ENCODE results near the gene SMARCC1.

SMARCC1 gene

DNA sequence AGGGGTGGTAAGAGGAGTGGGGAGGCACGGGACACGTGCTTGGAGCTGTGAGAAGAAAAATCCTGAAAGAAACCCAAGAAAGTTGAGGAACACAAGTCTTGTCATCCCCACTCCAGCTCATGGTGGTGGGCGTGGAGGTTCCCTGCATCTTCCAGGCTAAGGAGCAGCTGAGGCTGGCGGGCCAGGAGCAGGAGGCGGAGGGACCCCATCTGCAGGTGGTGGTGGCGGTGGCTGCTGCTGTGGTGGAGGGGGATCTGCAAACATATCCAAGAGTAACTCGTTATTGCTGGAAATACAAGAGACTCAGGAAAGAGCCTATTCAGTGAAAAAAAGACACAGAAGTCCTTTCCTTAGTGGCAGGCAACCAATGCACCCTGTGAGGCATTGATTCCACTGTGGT is 193.6 kb downstream of the SMARCC1 start:
- no peak overlapping the region for H3K4me3 ChIP-seq (replicated peaks; ENCODE audit: low read depth, low read length)
- no peak for DNase-seq (ENCODE audit: extremely low read depth, low read depth)
- TF ChIP-seq, protein P1, sequence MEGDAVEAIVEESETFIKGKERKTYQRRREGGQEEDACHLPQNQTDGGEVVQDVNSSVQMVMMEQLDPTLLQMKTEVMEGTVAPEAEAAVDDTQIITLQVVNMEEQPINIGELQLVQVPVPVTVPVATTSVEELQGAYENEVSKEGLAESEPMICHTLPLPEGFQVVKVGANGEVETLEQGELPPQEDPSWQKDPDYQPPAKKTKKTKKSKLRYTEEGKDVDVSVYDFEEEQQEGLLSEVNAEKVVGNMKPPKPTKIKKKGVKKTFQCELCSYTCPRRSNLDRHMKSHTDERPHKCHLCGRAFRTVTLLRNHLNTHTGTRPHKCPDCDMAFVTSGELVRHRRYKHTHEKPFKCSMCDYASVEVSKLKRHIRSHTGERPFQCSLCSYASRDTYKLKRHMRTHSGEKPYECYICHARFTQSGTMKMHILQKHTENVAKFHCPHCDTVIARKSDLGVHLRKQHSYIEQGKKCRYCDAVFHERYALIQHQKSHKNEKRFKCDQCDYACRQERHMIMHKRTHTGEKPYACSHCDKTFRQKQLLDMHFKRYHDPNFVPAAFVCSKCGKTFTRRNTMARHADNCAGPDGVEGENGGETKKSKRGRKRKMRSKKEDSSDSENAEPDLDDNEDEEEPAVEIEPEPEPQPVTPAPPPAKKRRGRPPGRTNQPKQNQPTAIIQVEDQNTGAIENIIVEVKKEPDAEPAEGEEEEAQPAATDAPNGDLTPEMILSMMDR (IDR thresholded peaks at IDR 0.05; ENCODE audit: low read depth, low read length, missing control alignments) = no peak

DNA sequence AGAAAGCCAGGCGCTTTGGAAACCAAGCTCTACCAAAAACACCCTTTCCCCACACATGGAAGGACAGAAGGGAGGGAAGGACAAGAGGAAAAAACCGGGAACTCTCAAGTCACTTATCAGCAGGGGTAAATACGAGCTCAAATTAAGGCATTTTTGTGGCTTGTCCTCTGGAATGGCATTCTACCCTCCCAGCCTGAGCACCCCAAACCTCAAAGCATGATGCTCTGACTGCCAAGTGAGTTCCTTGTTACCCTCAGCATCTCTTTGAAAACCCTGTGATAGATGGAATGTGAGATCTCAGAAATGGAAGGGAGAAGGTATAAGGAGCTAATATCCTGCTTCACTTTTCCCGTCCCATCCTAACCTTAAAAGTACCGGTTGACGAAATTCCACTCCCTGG is 194.9 kb downstream of the SMARCC1 start:
- TF ChIP-seq, protein P1 (IDR thresholded peaks at IDR 0.05; ENCODE audit: low read depth, low read length, missing control alignments) = no peak
- H3K4me3 ChIP-seq (replicated peaks; ENCODE audit: low read depth, low read length) = no peak overlapping the region
- no peak for DNase-seq (ENCODE audit: extremely low read depth, low read depth)

DNA sequence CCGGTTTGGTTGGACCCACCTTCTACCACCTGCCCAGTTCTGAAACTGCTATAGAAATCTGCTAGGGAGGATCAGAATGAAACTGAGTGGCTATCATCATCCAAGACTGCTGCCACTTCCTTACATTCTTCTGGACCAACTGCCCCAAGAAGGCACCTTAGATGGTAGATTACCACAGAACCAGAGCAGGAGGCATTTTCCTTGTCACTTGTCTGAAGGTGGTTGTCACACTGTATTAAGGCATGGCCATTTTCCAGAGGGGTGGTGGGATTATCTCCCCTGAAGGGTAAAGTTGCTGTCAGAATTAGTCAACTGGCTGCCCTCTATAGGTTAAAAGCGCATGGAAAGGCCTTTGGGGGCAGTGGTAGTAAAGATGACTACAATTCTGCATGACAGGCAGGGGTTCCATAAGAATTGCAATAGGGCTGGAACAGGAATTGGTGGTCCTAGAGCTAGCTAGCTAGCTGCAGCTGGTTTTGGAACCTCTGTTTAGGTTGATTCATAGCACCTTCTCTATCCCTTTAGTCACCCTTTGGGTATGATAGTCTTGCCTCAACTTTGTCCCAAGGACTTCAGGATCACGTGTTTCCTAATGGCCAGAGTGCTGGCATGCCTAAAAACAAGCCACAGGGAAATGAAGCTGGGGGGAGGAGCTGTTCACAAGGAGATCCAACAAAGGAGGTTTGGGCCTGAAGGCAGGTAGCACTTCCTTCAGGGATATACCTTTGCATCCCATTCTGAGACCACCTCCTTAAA is 198.2 kb downstream of the SMARCC1 start:
- TF ChIP-seq, protein P1 (IDR thresholded peaks at IDR 0.05; ENCODE audit: low read depth, low read length, missing control alignments) = no peak
- DNase-seq (ENCODE audit: extremely low read depth, low read depth) = no peak
- no peak overlapping the region for H3K4me3 ChIP-seq (replicated peaks; ENCODE audit: low read depth, low read length)

DNA sequence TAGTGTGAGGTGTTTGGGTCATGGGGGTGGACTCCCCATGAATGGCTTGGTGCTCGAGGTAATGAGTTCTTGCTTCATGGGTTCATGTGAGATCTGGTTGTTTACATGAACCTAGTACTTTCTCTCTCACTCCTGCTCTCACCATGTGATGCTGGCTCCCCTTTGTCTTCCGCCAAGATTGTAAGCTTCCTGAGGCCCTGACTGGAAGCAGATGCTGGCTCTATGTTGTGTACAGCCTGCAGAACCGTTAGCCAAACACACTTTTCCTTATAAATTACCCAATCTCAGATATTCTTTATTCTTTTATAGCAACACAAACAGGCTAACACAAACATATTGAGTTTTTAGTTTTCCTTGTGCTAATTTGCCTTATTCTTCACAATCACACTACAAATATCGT is 199.9 kb downstream of the SMARCC1 start:
- no peak for DNase-seq (ENCODE audit: extremely low read depth, low read depth)
- no peak overlapping the region for H3K4me3 ChIP-seq (replicated peaks; ENCODE audit: low read depth, low read length)
- TF ChIP-seq, protein P1 (IDR thresholded peaks at IDR 0.05; ENCODE audit: low read depth, low read length, missing control alignments) = no peak

DNA sequence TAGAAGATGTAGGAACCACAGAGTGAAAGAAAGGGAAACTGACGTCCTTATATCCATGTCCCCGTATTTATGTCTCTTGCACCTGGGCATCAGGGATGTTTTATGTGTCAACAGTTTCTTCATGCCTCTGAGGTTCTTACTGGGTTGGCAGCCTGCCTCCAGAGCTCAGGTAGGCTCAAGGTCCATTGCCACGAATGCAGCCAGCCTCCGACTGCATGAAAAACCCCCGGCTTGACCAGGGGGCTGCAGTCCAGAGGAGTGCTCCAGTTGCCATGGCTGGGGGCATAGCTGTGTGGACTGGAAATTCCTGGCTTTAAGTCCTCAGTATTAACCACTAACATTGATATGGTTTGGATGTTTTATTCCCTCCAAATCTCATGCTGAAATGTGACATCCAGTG is 200.3 kb downstream of the SMARCC1 start:
- TF ChIP-seq, protein P1 (IDR thresholded peaks at IDR 0.05; ENCODE audit: low read depth, low read length, missing control alignments) = no peak
- H3K4me3 ChIP-seq (replicated peaks; ENCODE audit: low read depth, low read length) = no peak overlapping the region
- no peak for DNase-seq (ENCODE audit: extremely low read depth, low read depth)

DNA sequence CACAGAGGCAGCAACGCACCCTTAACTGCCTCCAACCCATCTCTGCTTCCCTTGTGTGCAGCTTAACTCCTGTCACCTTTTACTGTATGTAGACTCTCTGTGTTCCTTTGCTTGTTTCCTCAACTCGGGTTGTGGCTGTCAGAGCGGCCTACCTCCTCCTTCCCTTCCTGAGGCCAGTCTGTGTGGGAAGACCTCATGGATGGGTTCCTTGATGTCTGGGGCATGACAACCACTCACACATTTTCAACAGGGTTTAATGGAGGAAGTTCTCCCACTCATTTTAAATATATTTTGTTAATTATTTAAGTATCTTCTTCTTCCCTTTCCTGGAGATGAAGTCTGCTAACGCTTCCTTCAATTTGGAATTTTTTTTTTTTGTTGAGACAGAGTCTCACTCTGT is 201.2 kb downstream of the SMARCC1 start:
- no peak overlapping the region for H3K4me3 ChIP-seq (replicated peaks; ENCODE audit: low read depth, low read length)
- TF ChIP-seq, protein P1 (IDR thresholded peaks at IDR 0.05; ENCODE audit: low read depth, low read length, missing control alignments) = no peak
- DNase-seq (ENCODE audit: extremely low read depth, low read depth) = no peak

DNA sequence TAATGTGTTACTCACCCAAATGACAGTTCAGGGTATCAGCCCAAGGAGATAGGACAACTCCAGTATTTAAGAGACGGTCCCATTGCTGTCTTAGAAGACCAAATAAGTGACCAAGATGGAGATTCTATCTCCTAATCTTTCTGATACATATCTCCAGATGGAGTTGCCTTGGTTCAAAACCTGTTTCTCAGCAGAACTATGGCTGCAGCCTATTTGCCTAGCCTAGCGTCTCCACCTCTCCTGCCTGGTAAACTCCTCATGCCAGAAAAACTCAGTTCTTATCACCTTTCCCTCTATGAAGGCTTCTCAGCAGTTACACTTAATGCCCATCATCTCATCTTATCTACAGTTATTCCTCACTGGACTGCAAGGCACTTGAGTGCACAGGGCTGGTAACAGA is 201.8 kb downstream of the SMARCC1 start:
- TF ChIP-seq, protein P1 (IDR thresholded peaks at IDR 0.05; ENCODE audit: low read depth, low read length, missing control alignments) = no peak
- H3K4me3 ChIP-seq (replicated peaks; ENCODE audit: low read depth, low read length) = no peak overlapping the region
- no peak for DNase-seq (ENCODE audit: extremely low read depth, low read depth)
